IPS DF 6.9 (cell line): ENCODE results near the gene MCEMP1.

Source experiments
- DNase-seq: peaks from one replicate; pipeline ENCODE4 v3.0.0-alpha.2; 2013; ENCODE audit warnings: low read depth, low spot score
- H3K27ac ChIP-seq: one replicate; pipeline ENCODE4 v1.5.1; 2013; ENCODE audit warnings: low read length, control low read depth
- H3K27me3 ChIP-seq: 2 replicates; pipeline ENCODE4 v1.6.1; 2013; ENCODE audit warnings: mild to moderate bottlenecking, low read length; ENCODE audit not compliant: control insufficient read depth, insufficient read depth
- H3K36me3 ChIP-seq: 2 replicates; pipeline ENCODE4 v1.6.1; 2013; ENCODE audit warnings: low read length; ENCODE audit not compliant: control insufficient read depth, insufficient read depth
- H3K4me1 ChIP-seq: 2 replicates; pipeline ENCODE4 v1.6.1; 2013; ENCODE audit warnings: low read length; ENCODE audit not compliant: control insufficient read depth, insufficient read depth
- H3K4me3 ChIP-seq: 2 replicates; pipeline ENCODE4 v1.5.1; 2013; ENCODE audit warnings: mild to moderate bottlenecking, low read length
- H3K9me3 ChIP-seq: 2 replicates; pipeline ENCODE4 v1.6.1; 2013; ENCODE audit warnings: low read length, inconsistent platforms; ENCODE audit not compliant: control insufficient read depth, insufficient read depth
- WGBS: extraction: QIAGEN DNeasy Blood & Tissue Kit; methylation state at CpG from one replicate; pipeline ENCODE4 v1.1.7; 2013; ENCODE audit warnings: mixed read lengths, missing lambda C conversion rate; ENCODE audit not compliant: insufficient read length, insufficient coverage; 5-methylcytosine and 5-hydroxymethylcytosine counted together

The MCEMP1 gene

GRCh38 chr19:7655581-7655980 is 21.3 kb upstream of the MCEMP1 start:
- H3K27ac ChIP-seq: no peak overlapping the region

GRCh38 chr19:7657131-7657751 is 19.6 kb upstream of the MCEMP1 start:
- H3K4me1 ChIP-seq: no peaks in the 10 kb centered on the region
- DNase-seq: no peak
- no peak overlapping the region for H3K4me3 ChIP-seq
- H3K36me3 ChIP-seq: no peaks in the 10 kb centered on the region
- H3K9me3 ChIP-seq: no peaks in the 10 kb centered on the region
- H3K27me3 ChIP-seq: peaks cover 6% of the 10 kb centered on the region
- no CpG with 5 or more reads among the region's 14 CpGs for WGBS
- no peak overlapping the region for H3K27ac ChIP-seq

More at GRCh38 chr19:7655581-7655980, 21.3 kb upstream of the MCEMP1 start:
- H3K4me1 ChIP-seq: no peaks in the 10 kb centered on the region
- no CpG with 5 or more reads among the region's 8 CpGs for WGBS
- peaks cover 7% of the 10 kb centered on the region for H3K27me3 ChIP-seq
- no peaks in the 10 kb centered on the region for H3K36me3 ChIP-seq
- DNase-seq: no peak
- no peak overlapping the region for H3K4me3 ChIP-seq
- no peaks in the 10 kb centered on the region for H3K9me3 ChIP-seq

- H3K4me1 ChIP-seq: no peaks in the 10 kb centered on the region
- no peak overlapping the region for H3K27ac ChIP-seq
- WGBS: no CpG with 5 or more reads among the region's 9 CpGs
- H3K36me3 ChIP-seq: no peaks in the 10 kb centered on the region
- H3K27me3 ChIP-seq: peaks cover under 1% of the 10 kb centered on the region; the same call in 1 of the 2 replicates
- H3K4me3 ChIP-seq: no peak overlapping the region
- DNase-seq: no peak
- no peaks in the 10 kb centered on the region for H3K9me3 ChIP-seq
Observed at GRCh38 chr19:7658219-7658686, 18.6 kb upstream of the MCEMP1 start.

GRCh38 chr19:7661744-7662538 is 14.9 kb upstream of the MCEMP1 start:
- no peaks in the 10 kb centered on the region for H3K9me3 ChIP-seq
- H3K4me3 ChIP-seq: no peak overlapping the region
- no CpG with 5 or more reads among the region's 8 CpGs for WGBS
- H3K4me1 ChIP-seq: no peaks in the 10 kb centered on the region
- H3K36me3 ChIP-seq: no peaks in the 10 kb centered on the region
- no peaks in the 10 kb centered on the region for H3K27me3 ChIP-seq
- no peak for DNase-seq
- H3K27ac ChIP-seq: no peak overlapping the region

GRCh38 chr19:7662657-7663056 is 14.2 kb upstream of the MCEMP1 start:
- DNase-seq: no peak
- no peaks in the 10 kb centered on the region for H3K9me3 ChIP-seq
- H3K4me1 ChIP-seq: no peaks in the 10 kb centered on the region
- no peak overlapping the region for H3K27ac ChIP-seq
- no peaks in the 10 kb centered on the region for H3K36me3 ChIP-seq
- H3K27me3 ChIP-seq: no peaks in the 10 kb centered on the region
- no CpG with 5 or more reads among the region's 14 CpGs for WGBS
- H3K4me3 ChIP-seq: no peak overlapping the region

GRCh38 chr19:7663706-7664105 is 13.2 kb upstream of the MCEMP1 start:
- Histone ChIP-seq H3K36me3 (no peaks in the 10 kb centered on the region), H3K27ac (no peak overlapping the region), H3K4me1 (no peaks in the 10 kb centered on the region), H3K9me3 (no peaks in the 10 kb centered on the region), H3K4me3 (no peak overlapping the region), H3K27me3 (no peaks in the 10 kb centered on the region; the same call in 1 of the 2 replicates)
- no CpG with 5 or more reads among the region's 7 CpGs for whole genome bisulfite sequencing
- DNase-seq: no peak

- H3K27me3 ChIP-seq: no peaks in the 10 kb centered on the region; the same call in 1 of the 2 replicates
- H3K4me1 ChIP-seq: 0 out of 2 replicates have a peak, but pooled peaks cover under 1% of the 10 kb centered on the region
- WGBS: no CpG with 5 or more reads among the region's 4 CpGs
- H3K9me3 ChIP-seq: no peaks in the 10 kb centered on the region
- H3K27ac ChIP-seq: no peak overlapping the region
- no peaks in the 10 kb centered on the region for H3K36me3 ChIP-seq
- no peak for DNase-seq
- H3K4me3 ChIP-seq: no peak overlapping the region
Observed at GRCh38 chr19:7665076-7665475, 11.8 kb upstream of the MCEMP1 start.

- Histone ChIP-seq H3K27me3 (no peaks in the 10 kb centered on the region; the same call in 1 of the 2 replicates), H3K4me1 (0 out of 2 replicates have a peak, but pooled peaks cover 4% of the 10 kb centered on the region), H3K27ac (no peak within 1 kb of the TSS), H3K36me3 (no peaks in the 10 kb centered on the region), H3K4me3 (peak within 1 kb of the TSS; percentile 70; the same call in 1 of the 2 replicates), H3K9me3 (no peaks in the 10 kb centered on the region)
- DNase-seq: no peak
- WGBS: no CpG with 5 or more reads among the region's 9 CpGs
Observed at GRCh38 chr19:7668842-7669241, 8.0 kb upstream of the MCEMP1 start, which contains the start of gene RETN. TSS of gene RETN (plus strand) at chr19:7669049. CDS start at chr19:7669327, 278 bp downstream.

- Histone ChIP-seq H3K27ac (no peak overlapping the region), H3K9me3 (no peaks in the 10 kb centered on the region), H3K36me3 (no peaks in the 10 kb centered on the region), H3K4me3 (peak overlapping the region; percentile 70; the same call in 1 of the 2 replicates), H3K27me3 (no peaks in the 10 kb centered on the region; the same call in 1 of the 2 replicates), H3K4me1 (0 out of 2 replicates have a peak, but pooled peaks cover 4% of the 10 kb centered on the region)
- no peak for DNase-seq
- WGBS: 100% methylated on average over 1 of the region's 9 CpGs
Observed at GRCh38 chr19:7669641-7670040, 7.2 kb upstream of the MCEMP1 start.

GRCh38 chr19:7670150-7670783 is 6.6 kb upstream of the MCEMP1 start:
- no CpG with 5 or more reads among the region's 43 CpGs for WGBS
- no peaks in the 10 kb centered on the region; the same call in 1 of the 2 replicates for H3K27me3 ChIP-seq
- 0 out of 2 replicates have a peak, but pooled peaks cover 4% of the 10 kb centered on the region for H3K4me1 ChIP-seq
- no peak for DNase-seq
- H3K36me3 ChIP-seq: no peaks in the 10 kb centered on the region
- H3K4me3 ChIP-seq: peak overlapping the region; percentile 70
- no peak overlapping the region for H3K27ac ChIP-seq
- H3K9me3 ChIP-seq: no peaks in the 10 kb centered on the region
